ENCODE measurements around the gene MC3R.

Gene MC3R

GRCh38 chr20:56249956-56250355, 1.4 kb downstream of the MC3R start:
- DNase-seq (ENCODE audit: low spot score) = peak; percentile 30

GRCh38 chr20:56257604-56258003, 9.1 kb downstream of the MC3R start:
- DNase-seq (ENCODE audit: low spot score) = no peak

GRCh38 chr20:56259948-56260347, 11.4 kb downstream of the MC3R start:
- no peak for DNase-seq (ENCODE audit: low spot score)

- peak; percentile 86 for DNase-seq (ENCODE audit: low spot score)
Measured at GRCh38 chr20:56268536-56268935, 20.0 kb downstream of the MC3R start.

- DNase-seq (ENCODE audit: low spot score) = no peak
Measured at GRCh38 chr20:56271974-56272373, 23.4 kb downstream of the MC3R start.

- peak; percentile 84 for DNase-seq (ENCODE audit: low spot score)
Measured at GRCh38 chr20:56273491-56273890, 25.0 kb downstream of the MC3R start.

- peak; percentile 66 for DNase-seq (ENCODE audit: low spot score)
Measured at GRCh38 chr20:56274156-56274555, 25.6 kb downstream of the MC3R start.

- no peak for DNase-seq (ENCODE audit: low spot score)
Measured at GRCh38 chr20:56278196-56278595, 29.7 kb downstream of the MC3R start.

GRCh38 chr20:56285496-56285895, 37.0 kb downstream of the MC3R start:
- no peak for DNase-seq (ENCODE audit: low spot score)

- DNase-seq (ENCODE audit: low spot score) = no peak
Measured at GRCh38 chr20:56289652-56290051, 41.1 kb downstream of the MC3R start.

GRCh38 chr20:56299362-56299761, 50.8 kb downstream of the MC3R start:
- DNase-seq (ENCODE audit: low spot score) = no peak
